ENCODE measurements around the gene GOLGA3. TPM values are rescaled to one million over a fixed set of nuclear protein-coding genes. Genes with fewer than 3 reads are reported as not detected.
"Not testable (repeated sequence)": the region's sequence is repeated elsewhere in the genome, so short reads cannot be mapped to it uniquely, and the experiment has no call there.

The GOLGA3 gene
- total and polyA plus RNA-seq, 2 donors from 2014 or later, result 7.7 to 53.0 TPM

DNA sequence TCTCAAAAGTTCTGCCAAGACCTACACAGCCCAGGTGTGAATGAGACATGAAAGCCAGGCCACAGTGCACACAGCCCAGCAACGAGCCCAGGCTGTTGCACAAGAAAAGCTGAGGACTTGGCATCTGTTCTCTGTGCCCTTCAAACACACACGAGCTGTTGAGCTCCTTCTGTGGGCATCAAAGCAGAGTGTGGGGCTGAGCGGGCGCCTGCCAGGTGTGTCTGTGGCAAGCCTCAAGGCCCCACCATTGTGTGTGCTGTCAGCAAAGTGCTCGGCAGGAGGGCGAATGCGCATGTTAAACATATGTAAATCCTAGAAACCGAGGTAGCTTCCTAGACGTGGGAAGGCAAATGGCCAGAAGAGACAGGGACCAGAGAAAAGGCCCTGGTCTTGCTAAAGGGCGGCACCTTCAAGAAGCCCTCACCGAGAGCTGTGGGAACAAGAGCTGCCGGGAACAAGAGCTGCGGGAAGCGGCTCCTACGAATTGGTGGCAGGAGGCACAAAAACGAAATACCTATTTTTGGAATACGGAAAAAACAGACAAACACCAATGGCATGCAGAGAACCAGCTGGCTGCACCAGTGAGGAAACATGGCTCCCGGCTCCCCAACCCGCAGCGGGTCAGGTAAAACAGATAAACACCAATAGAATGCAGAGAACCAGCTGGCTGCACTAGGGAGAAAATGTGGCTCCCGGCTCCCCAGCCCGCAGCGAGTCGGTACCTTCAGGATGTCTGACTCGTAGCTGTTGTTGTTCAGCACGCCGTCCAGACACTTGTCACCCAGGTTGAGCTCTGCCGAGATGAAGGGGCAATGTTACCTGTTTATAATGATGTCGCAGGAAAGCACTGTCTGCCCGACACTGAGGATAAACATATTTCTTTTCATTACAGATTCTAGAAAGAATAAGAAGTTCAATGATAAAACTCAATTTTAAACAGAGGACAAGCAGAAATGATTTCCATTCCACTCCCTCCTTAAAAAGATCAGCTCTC, 19.0 kb upstream of the GOLGA3 start:
- no peak overlapping the region for H3K27ac ChIP-seq (ENCODE audit: low read depth in 2 of 2, low read length in 2 of 2)
- TF ChIP-seq, protein P1, sequence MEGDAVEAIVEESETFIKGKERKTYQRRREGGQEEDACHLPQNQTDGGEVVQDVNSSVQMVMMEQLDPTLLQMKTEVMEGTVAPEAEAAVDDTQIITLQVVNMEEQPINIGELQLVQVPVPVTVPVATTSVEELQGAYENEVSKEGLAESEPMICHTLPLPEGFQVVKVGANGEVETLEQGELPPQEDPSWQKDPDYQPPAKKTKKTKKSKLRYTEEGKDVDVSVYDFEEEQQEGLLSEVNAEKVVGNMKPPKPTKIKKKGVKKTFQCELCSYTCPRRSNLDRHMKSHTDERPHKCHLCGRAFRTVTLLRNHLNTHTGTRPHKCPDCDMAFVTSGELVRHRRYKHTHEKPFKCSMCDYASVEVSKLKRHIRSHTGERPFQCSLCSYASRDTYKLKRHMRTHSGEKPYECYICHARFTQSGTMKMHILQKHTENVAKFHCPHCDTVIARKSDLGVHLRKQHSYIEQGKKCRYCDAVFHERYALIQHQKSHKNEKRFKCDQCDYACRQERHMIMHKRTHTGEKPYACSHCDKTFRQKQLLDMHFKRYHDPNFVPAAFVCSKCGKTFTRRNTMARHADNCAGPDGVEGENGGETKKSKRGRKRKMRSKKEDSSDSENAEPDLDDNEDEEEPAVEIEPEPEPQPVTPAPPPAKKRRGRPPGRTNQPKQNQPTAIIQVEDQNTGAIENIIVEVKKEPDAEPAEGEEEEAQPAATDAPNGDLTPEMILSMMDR (IDR thresholded peaks at IDR 0.05; ENCODE audit: borderline replicate concordance, extremely low read depth, insufficient read depth), result no peak
- FAIRE-seq (no peak), DNase-seq (no peak)
- no peak overlapping the region for H3K4me3 ChIP-seq (ENCODE audit: low read length in 3 of 3)
- no peaks in the 10 kb centered on the region for H3K4me1 ChIP-seq (ENCODE audit: control insufficient read depth in 2 of 3, insufficient read depth in 2 of 3, low read depth in 1 of 3, low read length in 3 of 3)
- peaks cover 0 to 46% (median 40%) of the 10 kb centered on the region in 3 donors for H3K36me3 ChIP-seq (ENCODE audit: control insufficient read depth in 2 of 3, insufficient read depth in 3 of 3, low read length in 3 of 3)
- H3K9ac ChIP-seq (ENCODE audit: low read length in 3 of 3), result no peak overlapping the region
- no peaks in the 10 kb centered on the region for H3K9me3 ChIP-seq (ENCODE audit: control insufficient read depth in 2 of 3, insufficient read depth in 1 of 3, low read length in 3 of 3)
- intact Hi-C loops (cut with DNase I), result no loop called here
- no peaks in the 10 kb centered on the region for H3K27me3 ChIP-seq (ENCODE audit: control insufficient read depth, insufficient read depth, low read length)

DNA sequence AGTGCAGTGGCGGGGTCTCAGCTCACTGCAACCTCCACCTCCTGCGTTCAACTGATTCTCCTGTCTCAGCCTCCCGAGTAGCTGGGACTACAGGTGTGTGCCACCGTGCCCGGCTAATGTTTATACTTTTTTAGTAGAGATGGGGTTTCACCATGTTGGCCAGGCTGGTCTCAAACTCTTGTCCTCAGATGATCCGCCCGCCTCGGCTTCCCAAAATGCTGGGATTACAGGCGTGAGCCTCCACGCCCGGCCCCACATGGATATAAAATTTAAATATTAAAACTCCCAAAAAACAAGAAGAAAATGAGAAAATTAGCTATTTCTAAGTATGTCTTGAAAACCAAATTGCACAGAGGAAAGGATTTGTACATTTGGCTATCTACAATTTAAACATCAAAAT, 16.0 kb upstream of the GOLGA3 start:
- H3K4me1 ChIP-seq (ENCODE audit: control insufficient read depth in 2 of 3, insufficient read depth in 2 of 3, low read depth in 1 of 3, low read length in 3 of 3); H3K27me3 ChIP-seq (ENCODE audit: control insufficient read depth, insufficient read depth, low read length); DNase-seq; FAIRE-seq; H3K9ac ChIP-seq (ENCODE audit: low read length in 3 of 3); intact Hi-C loops (cut with DNase I); H3K4me3 ChIP-seq (ENCODE audit: low read length in 3 of 3); H3K9me3 ChIP-seq (ENCODE audit: control insufficient read depth in 2 of 3, insufficient read depth in 1 of 3, low read length in 3 of 3); H3K27ac ChIP-seq (ENCODE audit: low read depth in 2 of 2, low read length in 2 of 2): not testable (repeated sequence)
- peaks cover 0 to 43% (median 38%) of the 10 kb centered on the region in 3 donors for H3K36me3 ChIP-seq (ENCODE audit: control insufficient read depth in 2 of 3, insufficient read depth in 3 of 3, low read length in 3 of 3)

DNA sequence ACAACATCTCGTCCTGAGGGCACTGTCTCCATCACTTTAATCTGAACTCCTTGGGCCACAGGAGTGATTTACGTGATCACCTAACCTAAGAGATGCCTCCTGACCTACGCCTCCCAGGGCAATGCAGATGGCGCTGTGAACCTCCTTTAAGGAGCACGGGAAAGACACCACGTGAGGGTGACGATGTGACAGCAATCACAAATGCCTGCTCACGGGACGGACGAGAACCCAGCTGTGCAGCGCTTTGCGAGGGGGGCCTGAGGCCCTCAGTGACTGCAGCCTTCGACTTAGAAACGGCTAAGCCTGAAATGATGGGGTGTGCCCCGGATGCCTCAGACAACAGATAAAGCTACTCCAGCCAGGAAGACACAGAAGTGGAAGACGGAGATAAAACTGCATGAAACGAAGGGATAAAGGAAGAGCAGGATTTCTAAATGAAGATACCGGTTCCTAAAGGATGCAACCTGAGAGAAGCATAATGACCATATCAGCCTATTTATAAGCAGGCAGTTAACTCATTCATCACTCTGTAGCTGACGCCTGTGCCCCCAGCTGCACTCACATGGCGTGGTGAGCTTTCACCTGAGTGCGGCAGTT, 13.9 kb upstream of the GOLGA3 start:
- no peaks in the 10 kb centered on the region for H3K27me3 ChIP-seq (ENCODE audit: control insufficient read depth, insufficient read depth, low read length)
- intact Hi-C loops (cut with DNase I), result no loop called here
- no peaks in the 10 kb centered on the region for H3K4me1 ChIP-seq (ENCODE audit: control insufficient read depth in 2 of 3, insufficient read depth in 2 of 3, low read depth in 1 of 3, low read length in 3 of 3)
- no peak for FAIRE-seq
- no peaks in the 10 kb centered on the region for H3K9me3 ChIP-seq (ENCODE audit: control insufficient read depth in 2 of 3, insufficient read depth in 1 of 3, low read length in 3 of 3)
- peaks cover 0 to 38% (median 31%) of the 10 kb centered on the region in 3 donors for H3K36me3 ChIP-seq (ENCODE audit: control insufficient read depth in 2 of 3, insufficient read depth in 3 of 3, low read length in 3 of 3)
- H3K27ac ChIP-seq (ENCODE audit: low read depth in 2 of 2, low read length in 2 of 2), result no peak overlapping the region
- TF ChIP-seq, protein P1 (IDR thresholded peaks at IDR 0.05; ENCODE audit: borderline replicate concordance, extremely low read depth, insufficient read depth), result no peak
- no peak for DNase-seq
- H3K9ac ChIP-seq (ENCODE audit: low read length in 3 of 3), result no peak overlapping the region
- H3K4me3 ChIP-seq (ENCODE audit: low read length in 3 of 3), result no peak overlapping the region

DNA sequence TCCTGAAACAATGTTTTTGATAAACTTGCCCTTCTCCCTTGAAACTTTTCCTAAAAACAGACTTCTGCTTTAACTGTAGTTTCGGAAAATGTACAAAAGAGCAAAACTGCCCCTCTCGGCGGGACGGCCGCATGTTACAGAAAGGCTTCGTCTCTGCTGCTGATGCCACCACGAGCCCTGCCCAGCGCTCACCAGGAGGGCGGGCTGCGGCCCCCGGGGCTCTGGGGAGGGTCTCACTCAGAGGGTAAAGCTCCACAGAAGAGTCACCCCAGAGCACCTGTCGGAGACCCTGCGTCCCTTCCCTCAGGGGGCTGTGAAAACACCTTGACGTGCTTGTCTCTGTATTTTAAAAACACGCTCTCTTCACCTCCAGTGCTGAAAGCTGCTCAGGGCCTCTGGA, 12.5 kb upstream of the GOLGA3 start:
- FAIRE-seq (no peak), DNase-seq (no peak)
- H3K27me3 ChIP-seq (ENCODE audit: control insufficient read depth, insufficient read depth, low read length), result no peaks in the 10 kb centered on the region
- H3K36me3 ChIP-seq (ENCODE audit: control insufficient read depth in 2 of 3, insufficient read depth in 3 of 3, low read length in 3 of 3), result peaks cover 0 to 29% (median 23%) of the 10 kb centered on the region in 3 donors
- intact Hi-C loops (cut with DNase I), result no loop called here
- H3K4me3 ChIP-seq (ENCODE audit: low read length in 3 of 3), result no peak overlapping the region
- no peaks in the 10 kb centered on the region for H3K9me3 ChIP-seq (ENCODE audit: control insufficient read depth in 2 of 3, insufficient read depth in 1 of 3, low read length in 3 of 3)
- H3K4me1 ChIP-seq (ENCODE audit: control insufficient read depth in 2 of 3, insufficient read depth in 2 of 3, low read depth in 1 of 3, low read length in 3 of 3), result no peaks in the 10 kb centered on the region
- no peak overlapping the region for H3K9ac ChIP-seq (ENCODE audit: low read length in 3 of 3)
- TF ChIP-seq, protein P1 (IDR thresholded peaks at IDR 0.05; ENCODE audit: borderline replicate concordance, extremely low read depth, insufficient read depth), result no peak
- H3K27ac ChIP-seq (ENCODE audit: low read depth in 2 of 2, low read length in 2 of 2), result no peak overlapping the region
